CD14-positive monocyte (primary cell): Measurements from ENCODE around the gene CCDC97. TPM values are rescaled to one million over a fixed set of nuclear protein-coding genes. Genes with fewer than 3 reads are reported as not detected.

ENCODE experiments used
- DNase-seq, 3 donors: peaks; one replicate each; pipeline ENCODE4 v3.0.0-alpha.2; 2011 to 2022
- H2AFZ ChIP-seq: 2 replicates; pipeline ENCODE4 v1.6.0; 2012; ENCODE audit warnings: mild to moderate bottlenecking, low read depth, low read length, inconsistent platforms; ENCODE audit not compliant: insufficient read depth, poor library complexity, severe bottlenecking
- H3K27ac ChIP-seq, 2 donors: 1 replicate in 1 of 2; 2 replicates in 1 of 2; pipeline ENCODE4 v1.5.1; 2012 to 2013; ENCODE audit warnings: low read length in 2 of 2, control low read depth in 1 of 2, inconsistent platforms in 1 of 2, low read depth in 1 of 2, mild to moderate bottlenecking in 1 of 2
- H3K27me3 ChIP-seq, 2 donors: one replicate each; pipeline versions ENCODE4 v1.6.0 to v1.6.1; 2011 to 2013; ENCODE audit warnings: low read length in 2 of 2; ENCODE audit not compliant: control insufficient read depth in 2 of 2, insufficient read depth in 2 of 2
- H3K36me3 ChIP-seq, 2 donors: replicated peaks in 1 of 2; 1 replicate in 1 of 2; 2 replicates in 1 of 2; pipeline versions ENCODE4 v1.5.1 to v1.6.1; 2012 to 2013; ENCODE audit warnings: low read length in 2 of 2, control low read depth in 1 of 2, inconsistent platforms in 1 of 2, mild to moderate bottlenecking in 1 of 2; ENCODE audit not compliant: insufficient read depth in 2 of 2, control insufficient read depth in 1 of 2
- H3K4me1 ChIP-seq, 2 donors: 1 replicate in 1 of 2; 2 replicates in 1 of 2; pipeline versions ENCODE4 v1.5.1 to v1.6.1; 2012 to 2013; ENCODE audit warnings: low read length in 2 of 2, control low read depth in 1 of 2, inconsistent platforms in 1 of 2, mild to moderate bottlenecking in 1 of 2, moderate library complexity in 1 of 2; ENCODE audit not compliant: insufficient read depth in 2 of 2, control insufficient read depth in 1 of 2
- H3K4me2 ChIP-seq: replicated peaks from 2 replicates; pipeline ENCODE3; 2012; ENCODE audit warnings: low read length, moderate library complexity, mild to moderate bottlenecking; ENCODE audit not compliant: poor library complexity, severe bottlenecking; ENCODE audit errors: extremely low read depth
- H3K4me3 ChIP-seq, 3 experiments: fragments of 200-600 bp in 1 of 3; sonication (generic) in 1 of 3; replicated peaks in 1 of 3; 1 replicate in 2 of 3; 2 replicates in 1 of 3; pipeline ENCODE4 v1.5.1; 2011 to 2013; ENCODE audit warnings: low read length in 3 of 3, mild to moderate bottlenecking in 3 of 3, control low read depth in 2 of 3, low read depth in 2 of 3, inconsistent platforms in 1 of 3, moderate library complexity in 1 of 3
- H3K79me2 ChIP-seq: 2 replicates; pipeline ENCODE4 v1.6.0; 2012; ENCODE audit warnings: mild to moderate bottlenecking, control low read depth, inconsistent platforms, low read length, moderate library complexity; ENCODE audit not compliant: insufficient read depth
- H3K9ac ChIP-seq: 2 replicates; pipeline ENCODE4 v1.6.0; 2017; ENCODE audit warnings: low read length, mild to moderate bottlenecking; ENCODE audit not compliant: insufficient read depth, poor library complexity, severe bottlenecking
- H3K9me3 ChIP-seq, 2 donors: replicated peaks in 1 of 2; 1 replicate in 1 of 2; 2 replicates in 1 of 2; pipeline versions ENCODE4 v1.5.1 to v1.6.1; 2012 to 2013; ENCODE audit warnings: low read length in 2 of 2, control low read depth in 1 of 2; ENCODE audit not compliant: control insufficient read depth in 1 of 2, insufficient read depth in 1 of 2
- H4K20me1 ChIP-seq: 2 replicates; pipeline ENCODE4 v1.6.0; 2012; ENCODE audit warnings: mild to moderate bottlenecking, low read length, control low read depth, moderate library complexity; ENCODE audit not compliant: insufficient read depth
- H3K27ac Mint-ChIP-seq, 7 donors: one replicate each; pipeline ENCODE4 v1.8.0; 2020; ENCODE audit warnings: mild to moderate bottlenecking in 7 of 7, mixed read lengths in 7 of 7, moderate library complexity in 6 of 7, inconsistent platforms in 2 of 7
- H3K27me3 Mint-ChIP-seq, 3 donors: one replicate each; pipeline ENCODE4 v1.8.0; 2021 to 2022; ENCODE audit warnings: low read depth in 3 of 3, mild to moderate bottlenecking in 3 of 3, mixed read lengths in 3 of 3, moderate library complexity in 3 of 3, inconsistent platforms in 1 of 3
- H3K36me3 Mint-ChIP-seq, 2 donors: one replicate each; pipeline ENCODE4 v1.8.0; 2020; ENCODE audit warnings: mixed read lengths in 2 of 2, inconsistent platforms in 1 of 2, mild to moderate bottlenecking in 1 of 2
- H3K4me1 Mint-ChIP-seq: one replicate; pipeline ENCODE4 v1.8.0; 2020; ENCODE audit warnings: mild to moderate bottlenecking, mixed read lengths
- H3K4me3 Mint-ChIP-seq, 2 donors: one replicate each; pipeline ENCODE4 v1.8.0; 2020; ENCODE audit warnings: mild to moderate bottlenecking in 2 of 2, mixed read lengths in 2 of 2, moderate library complexity in 1 of 2
- H3K9me3 Mint-ChIP-seq, 7 donors: one replicate each; pipeline ENCODE4 v1.8.0; 2020 to 2022; ENCODE audit warnings: mixed read lengths in 7 of 7, mild to moderate bottlenecking in 6 of 7, moderate library complexity in 6 of 7, inconsistent platforms in 2 of 7
- WGBS: methylation state at CpG from one replicate; pipeline ENCODE4 v1.1.5; 2013; ENCODE audit warnings: missing lambda C conversion rate; ENCODE audit not compliant: insufficient coverage; 5-methylcytosine and 5-hydroxymethylcytosine counted together
- intact Hi-C, 2 donors: fragments of 100-400 bp; cut with micrococcal nuclease; formaldehyde crosslinking; loops; one replicate each; pipeline versions ENCODE4 v1.15.0 to v1.15.1; 2023
- polyA plus RNA-seq, 3 donors: library from polyadenylated mRNA; depleted of rRNA in 1 of 3; unstranded in 2 of 3; stranded (reverse) in 1 of 3; fragments of 300-500 nt in 2 of 3; fragments of >200 nt in 1 of 3; fragmentation: Illumina TruSeq in 2 of 3; gene quantifications; 1 replicate in 2 of 3; 2 replicates in 1 of 3; pipeline ENCODE4 v1.2.3, GENCODE V29; 2012 to 2021
- TF ChIP-seq, protein P1 (sequence below): fragments of 200-600 bp; IDR thresholded peaks from one replicate; pipeline ENCODE4 v1.8.0; 2022; ENCODE audit warnings: antibody characterized with exemption, mild to moderate bottlenecking

The CCDC97 gene
- polyA plus RNA-seq, 3 donors, result 6.1 to 13.0 (median 8.8) TPM

DNA sequence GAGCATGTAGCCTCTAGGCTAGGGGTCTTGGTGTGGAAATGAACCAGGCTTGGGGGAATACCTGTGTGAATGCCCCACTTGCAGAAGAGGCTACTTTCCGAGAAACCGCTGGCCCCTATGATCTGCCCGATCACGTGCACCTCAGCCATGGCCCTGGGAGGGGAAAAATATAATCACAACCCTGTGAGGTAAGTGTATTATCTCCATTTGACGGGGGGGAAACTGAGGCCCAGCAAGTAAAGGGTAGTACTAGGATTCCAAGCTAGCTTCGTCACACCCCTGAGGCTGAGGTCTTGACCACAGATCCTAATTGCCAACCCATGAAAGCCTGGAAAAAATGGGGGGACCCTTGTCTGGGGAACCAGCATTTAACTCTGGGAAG lies 53.4 kb downstream of the CCDC97 start:
- Histone ChIP-seq H3K27me3 (no peaks in the 10 kb centered on the region), H4K20me1 (no peaks in the 10 kb centered on the region), H3K4me2 (peak overlapping the region; percentile 80), H3K36me3 (peaks cover 0 to 6% of the 10 kb centered on the region in 2 donors), H2AFZ (peak overlapping the region; percentile 89), H3K9me3 (no peaks in the 10 kb centered on the region), H3K27ac (peak overlapping the region; percentile 97 to 99), H3K9ac (peak overlapping the region; percentile 88), H3K4me3 (peak overlapping the region; percentile 67 to 91 (median 91)), H3K79me2 (peaks cover 48% of the 10 kb centered on the region), H3K4me1 (peaks cover 57 to 59% of the 10 kb centered on the region in 2 donors)
- no peak for DNase-seq
- Mint-ChIP-seq H3K36me3 (peaks cover 6 to 19% of the 10 kb centered on the region in 2 donors), H3K9me3 (peaks cover 0 to 2% (median 0%) of the 10 kb centered on the region in 7 donors), H3K27me3 (peaks cover 0 to 2% (median 0%) of the 10 kb centered on the region in 3 donors), H3K4me3 (peak overlapping the region; percentile 88 to 95), H3K4me1 (peaks cover 50% of the 10 kb centered on the region), H3K27ac (peak overlapping the region; percentile 96 to 100 (median 99))
- 15% methylated on average over 2 of the region's 6 CpGs for WGBS
- intact Hi-C loops, result loop anchor here (5.0 kb wide), 2 partner anchors 34 to 36 kb away; partner anchors contain the start of genes BCKDHA (in 1 of the 2) and EXOSC5 (in 1 of the 2)
- TF ChIP-seq, protein P1, sequence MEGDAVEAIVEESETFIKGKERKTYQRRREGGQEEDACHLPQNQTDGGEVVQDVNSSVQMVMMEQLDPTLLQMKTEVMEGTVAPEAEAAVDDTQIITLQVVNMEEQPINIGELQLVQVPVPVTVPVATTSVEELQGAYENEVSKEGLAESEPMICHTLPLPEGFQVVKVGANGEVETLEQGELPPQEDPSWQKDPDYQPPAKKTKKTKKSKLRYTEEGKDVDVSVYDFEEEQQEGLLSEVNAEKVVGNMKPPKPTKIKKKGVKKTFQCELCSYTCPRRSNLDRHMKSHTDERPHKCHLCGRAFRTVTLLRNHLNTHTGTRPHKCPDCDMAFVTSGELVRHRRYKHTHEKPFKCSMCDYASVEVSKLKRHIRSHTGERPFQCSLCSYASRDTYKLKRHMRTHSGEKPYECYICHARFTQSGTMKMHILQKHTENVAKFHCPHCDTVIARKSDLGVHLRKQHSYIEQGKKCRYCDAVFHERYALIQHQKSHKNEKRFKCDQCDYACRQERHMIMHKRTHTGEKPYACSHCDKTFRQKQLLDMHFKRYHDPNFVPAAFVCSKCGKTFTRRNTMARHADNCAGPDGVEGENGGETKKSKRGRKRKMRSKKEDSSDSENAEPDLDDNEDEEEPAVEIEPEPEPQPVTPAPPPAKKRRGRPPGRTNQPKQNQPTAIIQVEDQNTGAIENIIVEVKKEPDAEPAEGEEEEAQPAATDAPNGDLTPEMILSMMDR, result no peak

DNA sequence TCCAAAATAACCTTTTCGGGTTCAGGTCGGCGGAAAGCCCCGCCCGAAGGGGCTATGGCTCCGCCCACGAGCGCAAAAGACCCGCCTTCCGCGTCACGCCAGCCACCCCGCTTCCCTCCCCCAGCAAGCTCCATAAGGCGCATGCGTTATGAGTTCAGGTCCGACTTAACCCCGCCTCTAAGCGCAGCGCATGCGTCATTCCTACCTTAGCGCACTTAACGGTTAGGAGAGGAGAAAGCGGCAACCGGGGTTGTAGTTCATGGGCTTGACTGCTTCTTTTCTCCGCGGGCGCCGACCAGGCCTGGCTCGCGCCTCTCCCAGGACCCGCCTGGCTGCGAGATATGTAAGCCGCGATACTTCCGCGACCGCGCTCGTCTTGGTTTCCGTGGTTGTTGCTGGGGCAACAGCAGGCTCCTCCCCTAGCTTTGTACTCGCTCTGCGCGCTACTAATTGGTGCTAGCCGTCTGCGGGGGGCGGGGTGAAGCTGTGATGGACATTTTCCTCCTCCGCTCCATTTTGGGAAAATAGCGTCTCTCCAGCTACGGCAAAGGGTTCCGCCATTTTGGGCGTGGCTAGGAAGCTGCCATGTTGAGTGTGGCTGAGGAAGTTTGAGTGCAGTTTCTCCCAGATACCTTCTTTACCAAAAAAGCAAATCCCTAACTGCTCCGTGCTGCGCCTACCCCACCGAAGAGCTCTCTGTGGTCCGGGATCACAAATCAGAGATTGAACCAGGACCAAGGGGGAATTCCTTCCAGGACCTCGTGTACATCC lies 54.0 kb downstream of the CCDC97 start, which contains the start of gene B9D2:
TSS of gene B9D2 (minus strand) at position 397 of the 771 bp plus-strand sequence. CDS start 630 bp downstream, outside the sequence.
- Mint-ChIP-seq H3K27ac (peak within 1 kb of the TSS; percentile 96 to 100 (median 99)), H3K4me1 (peaks cover 52% of the 10 kb centered on the region), H3K9me3 (peaks cover 0 to 2% (median 0%) of the 10 kb centered on the region in 7 donors), H3K27me3 (peaks cover 0 to 2% (median 0%) of the 10 kb centered on the region in 3 donors), H3K4me3 (peak within 1 kb of the TSS; percentile 88 to 95), H3K36me3 (peaks cover 6 to 19% of the 10 kb centered on the region in 2 donors)
- peak; percentile 97 to 98 (median 98) for DNase-seq
- Histone ChIP-seq H3K4me1 (peaks cover 59 to 62% of the 10 kb centered on the region in 2 donors), H3K27me3 (no peaks in the 10 kb centered on the region), H3K4me3 (peak within 1 kb of the TSS; percentile 67 to 91 (median 91)), H3K4me2 (peak within 1 kb of the TSS; percentile 80), H3K79me2 (peaks cover 53% of the 10 kb centered on the region), H3K27ac (peak within 1 kb of the TSS; percentile 97 to 99), H4K20me1 (no peaks in the 10 kb centered on the region), H3K9ac (peak within 1 kb of the TSS; percentile 88), H3K36me3 (peaks cover 0 to 6% of the 10 kb centered on the region in 2 donors), H3K9me3 (no peaks in the 10 kb centered on the region), H2AFZ (peak within 1 kb of the TSS; percentile 89)
- intact Hi-C loops, result loop anchor here (1.0 to 5.0 kb wide), 3 partner anchors 33 to 37 kb away; partner anchors contain the start of genes BCKDHA (in 2 of the 2) and EXOSC5 (in 2 of the 2)
- TF ChIP-seq, protein P1, result no peak
- WGBS, result 0% methylated on average over 40 of the region's 56 CpGs
